ENCODE results near the gene WEE2. TPM values are rescaled to one million over a fixed set of nuclear protein-coding genes. Genes with fewer than 3 reads are reported as not detected.

The WEE2 gene
- total and polyA plus RNA-seq, 5 experiments from 2014 or later, result not detected

DNA sequence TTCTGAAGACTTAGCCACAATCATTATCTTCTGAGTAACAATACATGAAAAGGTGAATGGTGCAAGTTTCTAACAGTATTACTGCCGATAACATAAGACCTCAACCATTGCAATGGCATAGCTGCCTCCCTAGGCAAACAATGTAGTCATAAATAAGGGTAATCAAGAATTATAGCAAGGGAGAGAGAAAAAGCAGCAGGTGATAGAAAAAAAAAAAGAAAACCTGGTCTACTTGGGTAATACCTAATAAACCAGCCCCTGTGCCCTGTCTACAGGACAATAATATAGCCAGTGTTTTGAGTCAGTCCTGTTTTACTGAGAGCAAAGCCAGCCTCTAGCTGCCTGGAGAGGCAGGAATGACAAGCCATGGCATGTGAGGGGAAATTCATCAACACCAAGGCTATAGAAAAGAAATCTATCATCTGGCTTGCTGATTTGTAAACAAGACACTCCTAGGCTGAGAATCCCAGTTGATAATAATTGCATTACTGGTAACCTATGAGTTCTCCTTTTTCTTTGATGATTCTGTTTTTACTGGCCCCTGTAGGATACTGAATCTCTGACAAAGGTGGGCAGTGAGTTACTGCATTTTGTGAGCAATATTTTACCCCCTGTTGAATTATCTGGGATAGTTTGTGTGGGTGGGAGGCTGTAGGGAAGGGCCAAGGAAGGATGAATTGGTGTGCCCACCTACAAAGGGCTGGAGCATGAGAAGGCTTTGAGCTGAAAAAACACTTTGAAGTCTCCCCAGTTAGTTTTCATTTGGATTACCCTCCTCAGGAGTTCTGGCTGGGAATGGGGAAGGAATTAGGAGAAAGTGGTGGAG lies 1.7 kb upstream of the WEE2 start:
- Mint-ChIP-seq H3K27ac (no peak overlapping the region), H3K27me3 (peaks cover 0 to 3% (median 0%) of the 10 kb centered on the region in 5 donors), H3K4me1 (peaks cover 4 to 7% (median 7%) of the 10 kb centered on the region in 4 donors), H3K4me3 (no peak overlapping the region), H3K36me3 (no peaks in the 10 kb centered on the region), H3K9me3 (no peaks in the 10 kb centered on the region)
- ATAC-seq (no peak), DNase-seq (no peak)
- POLR2A ChIA-PET, result no interaction called here

DNA sequence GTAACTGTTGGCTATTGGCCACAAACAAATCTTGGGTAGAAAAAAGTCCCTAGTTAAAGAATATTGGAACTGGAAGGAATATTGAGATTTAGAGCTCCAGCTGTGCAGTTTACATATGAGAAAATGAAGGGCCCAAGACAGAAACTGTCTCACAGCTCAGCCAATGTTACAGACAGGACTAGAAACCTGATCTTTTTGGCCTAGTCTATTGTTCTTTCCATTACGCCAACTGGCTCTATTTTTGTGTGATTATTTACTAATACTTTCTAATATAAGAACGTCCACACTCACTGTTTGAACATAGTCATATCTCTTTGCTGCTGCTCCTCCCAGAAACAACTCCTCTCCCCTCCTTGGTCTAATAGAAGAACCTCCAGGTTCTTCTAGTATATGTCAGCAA lies 1.2 kb downstream of the WEE2 start:
- Mint-ChIP-seq H3K27me3 (no peaks in the 10 kb centered on the region), H3K4me3 (no peak overlapping the region), H3K27ac (no peak overlapping the region), H3K36me3 (peaks cover 0 to 3% (median 0%) of the 10 kb centered on the region in 3 donors), H3K4me1 (peaks cover 0 to 4% (median under 1%) of the 10 kb centered on the region in 4 donors), H3K9me3 (no peaks in the 10 kb centered on the region)
- POLR2A ChIA-PET, result interaction anchor here (1.5 kb wide), 1 partner anchor 29 kb away, joined by 4 read pairs; the partner anchor contains the start of gene SSBP1
- ATAC-seq, result no peak
- DNase-seq, result no peak

DNA sequence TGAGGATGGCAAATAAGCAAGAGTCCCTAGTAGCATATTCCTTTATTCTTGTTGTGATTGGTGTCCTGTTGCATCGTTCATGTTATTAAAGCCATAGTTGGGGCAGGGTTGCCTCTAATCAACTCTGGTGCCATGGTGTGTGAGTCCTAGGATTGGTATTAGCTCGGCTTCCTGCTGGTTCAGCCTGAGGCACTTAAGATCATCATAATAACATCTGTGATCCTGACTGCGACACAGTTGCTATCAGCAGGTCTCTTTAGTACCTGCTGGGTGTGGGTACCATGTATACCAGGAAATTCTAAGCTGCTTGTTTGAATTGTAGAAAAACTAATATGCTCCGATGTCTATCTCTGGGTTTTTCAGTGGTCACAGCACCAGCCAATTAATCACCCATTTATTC lies 1.6 kb downstream of the WEE2 start:
- Mint-ChIP-seq H3K36me3 (peaks cover 0 to 3% (median 0%) of the 10 kb centered on the region in 3 donors), H3K27ac (no peak overlapping the region), H3K9me3 (no peaks in the 10 kb centered on the region), H3K4me3 (no peak overlapping the region), H3K4me1 (peaks cover 0 to 4% (median under 1%) of the 10 kb centered on the region in 4 donors), H3K27me3 (no peaks in the 10 kb centered on the region)
- POLR2A ChIA-PET, result interaction anchor here (1.7 kb wide), 1 partner anchor 9 kb away, joined by 4 read pairs; no protein-coding TSS in a partner anchor
- no peak for ATAC-seq
- DNase-seq, result no peak

DNA sequence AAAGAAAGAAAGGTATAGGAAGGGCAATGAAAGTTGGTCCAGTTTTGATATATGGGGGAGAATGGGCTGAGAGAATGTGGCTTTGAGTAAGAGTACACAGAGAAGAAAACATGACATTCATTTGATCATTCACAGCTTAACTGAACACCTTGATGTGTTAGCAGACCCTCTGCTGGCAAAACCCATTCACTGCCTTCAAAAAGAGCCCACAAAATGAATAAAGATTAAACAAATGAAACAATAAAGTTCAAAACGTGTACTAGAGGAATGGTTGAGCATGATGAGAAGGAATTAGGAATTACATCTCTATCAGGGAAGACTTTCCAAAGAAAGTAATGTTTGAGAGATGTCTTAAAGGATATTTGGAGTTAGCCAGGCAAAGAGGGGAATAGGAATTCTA lies 2.1 kb downstream of the WEE2 start:
- DNase-seq, result peak in 2 of 10 donors; percentile 16 to 26
- no peaks in the 10 kb centered on the region for H3K9me3 Mint-ChIP-seq
- H3K4me3 Mint-ChIP-seq, result no peak overlapping the region
- H3K27ac Mint-ChIP-seq, result peak overlapping the region in 1 of 10 donors; percentile 7
- peaks cover 0 to 4% (median under 1%) of the 10 kb centered on the region in 4 donors for H3K4me1 Mint-ChIP-seq
- H3K36me3 Mint-ChIP-seq, result peaks cover 0 to 3% (median 0%) of the 10 kb centered on the region in 3 donors
- no peaks in the 10 kb centered on the region for H3K27me3 Mint-ChIP-seq
- peak; percentile 42 to 57 for ATAC-seq
- POLR2A ChIA-PET, result interaction anchor here (1.7 kb wide), 1 partner anchor 9 kb away, joined by 4 read pairs; no protein-coding TSS in a partner anchor

GRCh38 chr7:141712603-141713255 lies 4.6 kb downstream of the WEE2 start:
- no peaks in the 10 kb centered on the region for H3K9me3 Mint-ChIP-seq
- peaks cover 0 to 4% (median under 1%) of the 10 kb centered on the region in 4 donors for H3K4me1 Mint-ChIP-seq
- no peak overlapping the region for H3K4me3 Mint-ChIP-seq
- no peak for DNase-seq
- H3K36me3 Mint-ChIP-seq, result peaks cover 0 to 4% (median 0%) of the 10 kb centered on the region in 3 donors
- H3K27me3 Mint-ChIP-seq, result no peaks in the 10 kb centered on the region
- ATAC-seq, result no peak
- POLR2A ChIA-PET, result interaction anchor here (1.0 kb wide), 1 partner anchor 25 kb away, joined by 3 read pairs; the partner anchor contains the start of gene SSBP1
- no peak overlapping the region for H3K27ac Mint-ChIP-seq

DNA sequence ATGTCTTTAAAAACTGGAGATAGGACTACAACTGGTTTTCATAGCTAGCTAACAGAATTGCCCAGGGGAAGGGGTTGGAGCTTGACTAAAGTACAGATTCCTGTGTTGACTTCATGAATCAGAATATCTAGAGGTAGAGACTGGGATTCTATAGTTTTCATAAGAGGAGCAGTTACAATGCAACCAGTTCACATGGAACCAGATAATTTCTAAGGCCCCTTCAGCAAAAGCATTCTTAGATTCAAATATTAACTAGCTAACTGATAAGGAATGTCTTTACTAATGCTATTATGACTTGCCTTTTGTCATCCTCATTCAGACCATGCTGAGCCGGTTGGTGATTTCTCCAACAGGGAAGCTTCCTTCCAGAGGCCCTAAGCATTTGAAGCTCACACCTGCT lies 5.7 kb downstream of the WEE2 start:
- no peak for ATAC-seq
- Mint-ChIP-seq H3K4me3 (no peak overlapping the region), H3K27ac (no peak overlapping the region), H3K9me3 (no peaks in the 10 kb centered on the region), H3K4me1 (peaks cover 0 to 4% (median under 1%) of the 10 kb centered on the region in 4 donors), H3K27me3 (no peaks in the 10 kb centered on the region), H3K36me3 (peaks cover 0 to 10% (median 4%) of the 10 kb centered on the region in 3 donors)
- POLR2A ChIA-PET, result no interaction called here
- no peak for DNase-seq

GRCh38 chr7:141714571-141714970 lies 6.4 kb downstream of the WEE2 start:
- no peaks in the 10 kb centered on the region for H3K9me3 Mint-ChIP-seq
- H3K36me3 Mint-ChIP-seq, result peaks cover 0 to 12% (median 4%) of the 10 kb centered on the region in 3 donors
- no peaks in the 10 kb centered on the region for H3K27me3 Mint-ChIP-seq
- POLR2A ChIA-PET, result interaction anchor here (0.7 kb wide), 1 partner anchor 65 kb away, joined by 3 read pairs; no protein-coding TSS in a partner anchor
- DNase-seq, result no peak
- no peak overlapping the region for H3K27ac Mint-ChIP-seq
- no peak for ATAC-seq
- no peak overlapping the region for H3K4me3 Mint-ChIP-seq
- peaks cover 0 to 4% (median under 1%) of the 10 kb centered on the region in 4 donors for H3K4me1 Mint-ChIP-seq

DNA sequence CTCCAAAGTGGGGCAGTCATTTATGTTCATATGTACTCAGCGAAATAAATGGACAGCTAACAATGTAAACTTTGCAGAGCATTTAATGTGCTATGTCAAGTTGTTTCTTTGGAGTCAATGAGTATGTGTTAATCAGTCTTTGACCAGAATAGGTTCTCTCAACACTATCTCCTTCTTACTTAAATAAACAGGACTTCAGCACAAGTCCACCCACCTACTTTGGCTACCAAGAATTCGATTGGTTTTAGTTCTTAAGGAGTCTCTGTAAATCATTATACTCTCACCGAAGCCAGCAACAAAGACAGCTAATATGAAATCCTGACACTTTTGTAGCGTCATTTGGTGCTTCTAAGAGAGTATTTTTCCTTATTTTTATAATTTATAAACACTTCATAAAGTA lies 6.9 kb downstream of the WEE2 start:
- Mint-ChIP-seq H3K27ac (no peak overlapping the region), H3K27me3 (no peaks in the 10 kb centered on the region), H3K4me3 (no peak overlapping the region), H3K4me1 (peaks cover 0 to 4% (median under 1%) of the 10 kb centered on the region in 4 donors), H3K36me3 (peaks cover 0 to 12% (median 4%) of the 10 kb centered on the region in 3 donors), H3K9me3 (no peaks in the 10 kb centered on the region)
- no peak for DNase-seq
- POLR2A ChIA-PET, result interaction anchor here (0.7 kb wide), 1 partner anchor 66 kb away, joined by 3 read pairs; no protein-coding TSS in a partner anchor
- ATAC-seq, result no peak

DNA sequence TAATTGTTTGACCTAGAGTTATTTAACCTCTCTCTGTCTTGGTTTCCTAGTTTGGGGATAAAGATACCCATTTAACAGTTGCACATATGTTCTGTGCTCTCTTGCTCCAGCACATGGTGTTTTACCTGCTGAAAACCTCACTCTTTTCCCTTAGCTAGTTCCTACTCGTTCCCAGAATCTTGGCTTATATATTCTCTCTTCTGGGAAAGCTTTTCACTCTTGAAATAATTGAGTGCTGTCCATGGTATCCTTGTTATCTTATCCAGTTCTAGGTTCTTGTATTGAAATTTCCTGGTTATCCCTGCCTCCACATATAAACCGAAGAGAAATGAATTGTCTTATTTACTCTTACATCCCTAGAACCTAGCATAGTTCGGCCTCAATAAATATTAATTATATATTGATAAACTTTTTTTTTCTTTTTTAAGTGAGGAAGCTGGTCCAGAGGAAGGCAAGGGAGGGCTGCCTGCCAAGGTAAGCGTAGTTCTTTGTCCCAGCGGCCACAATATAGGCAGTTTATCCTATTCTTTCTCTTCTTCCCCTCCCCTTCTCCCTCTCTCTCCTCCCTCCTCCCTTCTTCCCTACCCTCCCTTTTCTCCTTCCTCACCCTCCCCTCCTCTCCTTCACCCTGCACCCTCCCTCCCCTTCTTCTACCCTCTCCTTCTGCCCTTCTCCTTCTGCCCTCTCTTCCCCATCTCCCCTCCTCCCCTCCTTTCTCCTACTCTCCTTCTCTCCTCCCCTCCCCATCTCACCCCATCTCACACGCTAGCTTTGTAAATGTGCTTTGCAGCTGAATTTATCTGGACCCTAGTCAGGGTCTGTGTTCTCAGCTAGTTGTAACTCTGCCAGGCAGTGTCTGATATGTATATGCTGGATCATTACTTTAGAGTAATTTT lies 7.9 kb downstream of the WEE2 start:
- H3K9me3 Mint-ChIP-seq, result no peaks in the 10 kb centered on the region
- DNase-seq (no peak), ATAC-seq (no peak)
- peaks cover 0 to 12% (median 4%) of the 10 kb centered on the region in 3 donors for H3K36me3 Mint-ChIP-seq
- no peak overlapping the region for H3K4me3 Mint-ChIP-seq
- POLR2A ChIA-PET, result no interaction called here
- H3K4me1 Mint-ChIP-seq, result peaks cover 0 to 2% (median under 1%) of the 10 kb centered on the region in 4 donors
- H3K27ac Mint-ChIP-seq, result peak overlapping the region in 1 of 10 donors; percentile 19
- H3K27me3 Mint-ChIP-seq, result no peaks in the 10 kb centered on the region

- POLR2A ChIA-PET, result no interaction called here
- H3K27ac Mint-ChIP-seq, result no peak overlapping the region
- ATAC-seq (no peak), DNase-seq (no peak)
- H3K36me3 Mint-ChIP-seq, result peaks cover 0 to 12% (median 5%) of the 10 kb centered on the region in 3 donors
- no peak overlapping the region for H3K4me3 Mint-ChIP-seq
- H3K4me1 Mint-ChIP-seq, result no peaks in the 10 kb centered on the region
- H3K27me3 Mint-ChIP-seq, result no peaks in the 10 kb centered on the region
- no peaks in the 10 kb centered on the region for H3K9me3 Mint-ChIP-seq
Measured at GRCh38 chr7:141717450-141717849, 9.3 kb downstream of the WEE2 start.

DNA sequence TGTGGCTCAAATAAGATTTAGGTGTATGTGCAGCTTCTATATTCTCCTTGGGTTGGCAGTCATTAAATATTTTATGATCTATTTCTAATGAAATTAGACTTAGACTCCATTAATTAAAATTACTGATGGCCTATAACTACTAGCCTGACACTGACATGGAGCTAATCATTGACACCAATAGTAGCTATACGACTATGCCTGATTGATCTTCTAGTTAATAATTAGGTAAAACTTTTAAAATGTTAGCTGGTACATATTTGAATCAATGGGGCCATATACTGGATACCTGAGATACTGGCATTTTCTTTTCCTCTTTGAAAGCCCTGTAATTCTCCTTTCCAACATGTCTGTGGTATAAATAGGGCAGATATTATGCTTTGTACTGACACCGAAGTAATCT lies 14.4 kb downstream of the WEE2 start:
- no peaks in the 10 kb centered on the region for H3K9me3 Mint-ChIP-seq
- DNase-seq (no peak), ATAC-seq (no peak)
- no peak overlapping the region for H3K4me3 Mint-ChIP-seq
- POLR2A ChIA-PET, result no interaction called here
- H3K36me3 Mint-ChIP-seq, result peaks cover 0 to 20% (median 8%) of the 10 kb centered on the region in 3 donors
- no peaks in the 10 kb centered on the region for H3K4me1 Mint-ChIP-seq
- no peak overlapping the region for H3K27ac Mint-ChIP-seq
- no peaks in the 10 kb centered on the region for H3K27me3 Mint-ChIP-seq

- H3K27me3 Mint-ChIP-seq, result no peaks in the 10 kb centered on the region
- ATAC-seq (no peak), DNase-seq (no peak)
- H3K9me3 Mint-ChIP-seq, result no peaks in the 10 kb centered on the region
- no peak overlapping the region for H3K27ac Mint-ChIP-seq
- no peak overlapping the region for H3K4me3 Mint-ChIP-seq
- peaks cover 0 to 2% (median 0%) of the 10 kb centered on the region in 4 donors for H3K4me1 Mint-ChIP-seq
- H3K36me3 Mint-ChIP-seq, result peaks cover 0 to 2% (median 0%) of the 10 kb centered on the region in 3 donors
- POLR2A ChIA-PET, result interaction anchor here (1.2 kb wide), 1 partner anchor 75 kb away, joined by 3 read pairs; no protein-coding TSS in a partner anchor
Measured at GRCh38 chr7:141729020-141729419, 20.9 kb downstream of the WEE2 start.
